SU-DHL-6 (cell line): ENCODE measurements around the gene TGM2.

Experiments
- H2AFZ ChIP-seq: fragments of 200-600 bp; sonication (generic); 2 replicates; pipeline ENCODE4 v1.6.1; 2014; ENCODE audit warnings: low read depth, mild to moderate bottlenecking, moderate library complexity, mixed read lengths, antibody characterized with exemption, low read length; ENCODE audit not compliant: severe bottlenecking
- H3F3A ChIP-seq: fragments of 200-600 bp; shearing (Covaris generic); 2 replicates; pipeline ENCODE4 v1.6.0; 2016; ENCODE audit warnings: antibody characterized with exemption, mild to moderate bottlenecking; ENCODE audit not compliant: insufficient read depth
- H3K27ac ChIP-seq: fragments of 200-600 bp; sonication (generic); 2 replicates; pipeline ENCODE4 v1.5.1; 2016; ENCODE audit warnings: low read depth, mild to moderate bottlenecking, low read length, moderate library complexity, mixed read lengths
- H3K27me3 ChIP-seq: fragments of 200-600 bp; sonication (generic), shearing (Covaris generic); 2 replicates; pipeline ENCODE4 v1.6.0; 2014; ENCODE audit warnings: mild to moderate bottlenecking, low read length
- H3K36me3 ChIP-seq: fragments of 200-600 bp; sonication (generic); 2 replicates; pipeline ENCODE4 v1.6.1; 2014; ENCODE audit warnings: mild to moderate bottlenecking, low read length, mixed read lengths
- H3K4me2 ChIP-seq: fragments of 300-600, 200-600 bp; shearing (Covaris generic), sonication (generic); 2 replicates; pipeline ENCODE4 v1.6.0; 2014; ENCODE audit warnings: low read length, low read depth, mild to moderate bottlenecking; ENCODE audit not compliant: poor library complexity, severe bottlenecking
- H3K4me3 ChIP-seq: fragments of 200-600 bp; sonication (generic); 2 replicates; pipeline ENCODE4 v1.5.1; 2014; ENCODE audit warnings: antibody characterized with exemption, low read length, mild to moderate bottlenecking, mixed read lengths; ENCODE audit not compliant: insufficient read depth, poor library complexity, severe bottlenecking
- H3K79me2 ChIP-seq: fragments of 200-600 bp; sonication (generic); 2 replicates; pipeline ENCODE4 v1.6.1; 2014; ENCODE audit warnings: mild to moderate bottlenecking, low read length, moderate library complexity; ENCODE audit not compliant: insufficient read depth
- H3K9ac ChIP-seq: fragments of 200-600 bp; sonication (generic); 2 replicates; pipeline ENCODE4 v1.7.0; 2014; ENCODE audit warnings: mild to moderate bottlenecking, low read length
- H3K9me2 ChIP-seq: fragments of 200-600 bp; sonication (generic); replicated peaks from 2 replicates; pipeline ENCODE4 v1.6.1; 2014; ENCODE audit warnings: low read length; ENCODE audit not compliant: insufficient read depth
- H3K9me3 ChIP-seq: fragments of 200-600 bp; sonication (generic); 2 replicates; pipeline ENCODE4 v1.6.1; 2014; ENCODE audit warnings: low read length, mixed read lengths; ENCODE audit not compliant: insufficient read depth
- H4K20me1 ChIP-seq: fragments of 200-600 bp; sonication (generic); 2 replicates; pipeline ENCODE4 v1.6.1; 2014; ENCODE audit warnings: low read depth, mild to moderate bottlenecking, antibody characterized with exemption, low read length, moderate library complexity, mixed read lengths
- EZH2phosphoT487 ChIP-seq: fragments of 200-600 bp; sonication (generic), shearing (Covaris generic); conservative IDR thresholded peaks from 2 replicates; pipeline ENCODE4 v1.6.1; 2018; ENCODE audit warnings: mild to moderate bottlenecking, antibody characterized with exemption, low read length, moderate library complexity, mixed read lengths
- TF ChIP-seq, protein P1 (sequence below): fragments of 200-600 bp; sonication (generic); IDR thresholded peaks from one replicate; pipeline ENCODE4 v1.5.1; 2017; ENCODE audit warnings: antibody characterized with exemption, mild to moderate bottlenecking, low read length, moderate library complexity; ENCODE audit not compliant: insufficient read depth, poor library complexity, severe bottlenecking

TGM2 gene

DNA sequence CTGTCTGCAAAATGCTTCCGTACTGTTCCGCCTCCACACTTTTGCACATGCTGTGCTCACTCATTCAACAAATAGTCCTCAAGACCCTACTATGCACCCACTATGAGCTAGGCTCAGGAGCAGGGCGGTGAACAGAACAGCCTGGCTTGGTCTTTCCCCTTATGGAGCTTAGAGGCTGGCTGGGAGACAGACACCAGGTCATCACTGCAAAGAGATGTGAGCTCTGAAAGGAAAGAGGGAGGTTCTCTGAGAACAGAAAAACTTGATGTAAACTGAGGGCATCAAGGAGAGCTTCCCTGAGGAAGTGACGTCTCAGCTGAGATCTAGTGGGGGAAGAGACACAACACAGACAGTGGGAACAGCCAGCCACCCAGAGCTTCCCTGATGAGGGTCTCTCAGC, 31.0 kb upstream of the TGM2 start:
- Histone ChIP-seq H3K4me3 (no peak overlapping the region), H3K36me3 (no peaks in the 10 kb centered on the region), H3K4me2 (no peak overlapping the region), H3K27ac (no peak overlapping the region), H3K27me3 (no peaks in the 10 kb centered on the region), H3F3A (no peaks in the 10 kb centered on the region), H2AFZ (no peak overlapping the region), H4K20me1 (no peaks in the 10 kb centered on the region), H3K9ac (no peak overlapping the region), H3K9me2 (no peaks in the 10 kb centered on the region), H3K9me3 (no peaks in the 10 kb centered on the region), H3K79me2 (no peaks in the 10 kb centered on the region)
- TF ChIP-seq EZH2phosphoT487 = no peak
- TF ChIP-seq, protein P1, sequence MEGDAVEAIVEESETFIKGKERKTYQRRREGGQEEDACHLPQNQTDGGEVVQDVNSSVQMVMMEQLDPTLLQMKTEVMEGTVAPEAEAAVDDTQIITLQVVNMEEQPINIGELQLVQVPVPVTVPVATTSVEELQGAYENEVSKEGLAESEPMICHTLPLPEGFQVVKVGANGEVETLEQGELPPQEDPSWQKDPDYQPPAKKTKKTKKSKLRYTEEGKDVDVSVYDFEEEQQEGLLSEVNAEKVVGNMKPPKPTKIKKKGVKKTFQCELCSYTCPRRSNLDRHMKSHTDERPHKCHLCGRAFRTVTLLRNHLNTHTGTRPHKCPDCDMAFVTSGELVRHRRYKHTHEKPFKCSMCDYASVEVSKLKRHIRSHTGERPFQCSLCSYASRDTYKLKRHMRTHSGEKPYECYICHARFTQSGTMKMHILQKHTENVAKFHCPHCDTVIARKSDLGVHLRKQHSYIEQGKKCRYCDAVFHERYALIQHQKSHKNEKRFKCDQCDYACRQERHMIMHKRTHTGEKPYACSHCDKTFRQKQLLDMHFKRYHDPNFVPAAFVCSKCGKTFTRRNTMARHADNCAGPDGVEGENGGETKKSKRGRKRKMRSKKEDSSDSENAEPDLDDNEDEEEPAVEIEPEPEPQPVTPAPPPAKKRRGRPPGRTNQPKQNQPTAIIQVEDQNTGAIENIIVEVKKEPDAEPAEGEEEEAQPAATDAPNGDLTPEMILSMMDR = no peak

DNA sequence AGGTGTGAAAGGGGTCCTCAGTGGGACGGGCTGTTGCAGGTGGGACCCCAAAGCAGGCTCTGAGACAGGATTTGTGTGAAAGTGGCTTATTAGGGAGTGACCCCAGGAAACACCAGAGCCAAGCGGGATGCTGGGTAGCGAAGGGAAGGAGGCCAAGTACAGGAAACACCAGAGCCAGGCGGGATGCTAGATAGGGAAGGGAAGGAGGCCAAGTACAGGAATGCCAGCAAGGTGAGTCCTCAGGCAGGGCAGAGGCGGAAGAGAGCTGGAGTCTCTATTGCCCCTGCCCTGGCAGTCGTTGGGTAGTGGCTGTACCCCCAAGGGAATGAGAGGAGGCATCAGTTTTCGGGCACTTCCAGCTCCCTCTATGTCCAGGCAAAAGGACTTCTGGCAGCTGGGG, 30.5 kb upstream of the TGM2 start:
- H3K4me2 ChIP-seq = no peak overlapping the region
- H4K20me1 ChIP-seq = no peaks in the 10 kb centered on the region
- H3K27ac ChIP-seq = no peak overlapping the region
- no peak overlapping the region for H2AFZ ChIP-seq
- no peak overlapping the region for H3K4me3 ChIP-seq
- H3F3A ChIP-seq = no peaks in the 10 kb centered on the region
- H3K36me3 ChIP-seq = no peaks in the 10 kb centered on the region
- no peaks in the 10 kb centered on the region for H3K79me2 ChIP-seq
- H3K9me3 ChIP-seq = no peaks in the 10 kb centered on the region
- H3K9me2 ChIP-seq = no peaks in the 10 kb centered on the region
- no peaks in the 10 kb centered on the region for H3K27me3 ChIP-seq
- TF ChIP-seq, protein P1 = no peak
- TF ChIP-seq EZH2phosphoT487 = no peak
- H3K9ac ChIP-seq = no peak overlapping the region

DNA sequence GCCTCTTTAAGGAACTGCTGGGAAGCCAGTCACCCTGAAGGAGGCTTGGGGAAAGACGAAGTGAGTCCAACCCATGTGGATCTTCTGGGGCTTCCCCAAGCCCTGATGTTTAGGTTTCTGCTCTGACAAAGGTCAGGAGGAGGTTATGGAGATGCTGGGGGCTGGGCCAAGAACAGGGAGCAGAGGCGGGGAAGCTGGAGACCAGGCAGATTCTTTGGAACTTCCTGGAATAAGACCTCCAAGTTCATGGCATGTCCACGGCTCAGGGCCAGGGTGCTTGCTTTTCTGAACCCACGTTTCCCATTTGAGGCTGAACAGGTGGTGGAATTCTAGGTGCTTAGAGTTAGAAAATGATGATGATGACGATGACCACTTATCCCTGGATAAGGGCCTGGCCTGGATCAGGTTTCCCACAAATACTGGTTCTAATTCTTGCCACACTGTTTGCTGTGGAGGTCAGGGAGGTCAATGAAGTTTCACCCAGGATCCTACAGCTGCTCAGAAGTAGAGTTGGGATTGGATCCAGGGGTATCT, 30.0 kb upstream of the TGM2 start:
- no peaks in the 10 kb centered on the region for H3K27me3 ChIP-seq
- H3K4me2 ChIP-seq = no peak overlapping the region
- no peak overlapping the region for H3K4me3 ChIP-seq
- no peaks in the 10 kb centered on the region for H3K36me3 ChIP-seq
- no peak overlapping the region for H2AFZ ChIP-seq
- H3K9me2 ChIP-seq = no peaks in the 10 kb centered on the region
- H3K27ac ChIP-seq = no peak overlapping the region
- no peaks in the 10 kb centered on the region for H3K79me2 ChIP-seq
- no peak overlapping the region for H3K9ac ChIP-seq
- TF ChIP-seq, protein P1 = no peak
- no peak for TF ChIP-seq EZH2phosphoT487
- no peaks in the 10 kb centered on the region for H3F3A ChIP-seq
- no peaks in the 10 kb centered on the region for H4K20me1 ChIP-seq
- H3K9me3 ChIP-seq = no peaks in the 10 kb centered on the region
